Right atrium auricular region (tissue), 2 donors: ENCODE data around the gene GINS2. TPM values are rescaled to one million over a fixed set of nuclear protein-coding genes. Genes with fewer than 3 reads are reported as not detected.

Experiments used
- DNase-seq: peaks from one replicate; pipeline ENCODE4 v3.0.0-alpha.2; 2019; ENCODE audit warnings: low spot score
- H3K27ac ChIP-seq, 2 donors: fragments of 200-600 bp; sonication (generic); 1 replicate in 1 of 2; 2 replicates in 1 of 2; pipeline ENCODE4 v1.5.1; 2016 to 2019
- H3K27me3 ChIP-seq, 2 donors: fragments of 200-600 bp; sonication (generic); one replicate each; pipeline versions ENCODE4 v1.5.1 to v1.6.0; 2017 to 2019
- H3K36me3 ChIP-seq: fragments of 200-600 bp; sonication (generic); one replicate; pipeline ENCODE4 v1.5.1; 2016
- H3K4me1 ChIP-seq, 2 donors: fragments of 200-600 bp; sonication (generic); one replicate each; pipeline versions ENCODE4 v1.5.1 to v1.6.0; 2017 to 2019
- H3K4me3 ChIP-seq, 2 donors: fragments of 200-600 bp; sonication (generic); 1 replicate in 1 of 2; 2 replicates in 1 of 2; pipeline ENCODE4 v1.5.1; 2017 to 2019; ENCODE audit warnings: mild to moderate bottlenecking in 1 of 2, moderate library complexity in 1 of 2
- H3K9me3 ChIP-seq, 2 donors: fragments of 200-600 bp; sonication (generic); one replicate each; pipeline ENCODE4 v1.5.1; 2019
- total RNA-seq, 2 donors: library from RNA; depleted of rRNA; stranded (reverse); fragments of >200 nt; gene quantifications; one replicate each; pipeline ENCODE4 v1.1.0, GENCODE V29; 2016
- TF ChIP-seq, protein P1 (sequence below), 2 donors: fragments of 200-600 bp; sonication (generic); IDR thresholded peaks; one replicate each; pipeline ENCODE4 v1.5.1; 2019; ENCODE audit warnings: antibody characterized with exemption in 2 of 2

Gene GINS2
- total RNA-seq, 2 donors from 2014 or later, result 0.15 TPM; not detected in 1

DNA sequence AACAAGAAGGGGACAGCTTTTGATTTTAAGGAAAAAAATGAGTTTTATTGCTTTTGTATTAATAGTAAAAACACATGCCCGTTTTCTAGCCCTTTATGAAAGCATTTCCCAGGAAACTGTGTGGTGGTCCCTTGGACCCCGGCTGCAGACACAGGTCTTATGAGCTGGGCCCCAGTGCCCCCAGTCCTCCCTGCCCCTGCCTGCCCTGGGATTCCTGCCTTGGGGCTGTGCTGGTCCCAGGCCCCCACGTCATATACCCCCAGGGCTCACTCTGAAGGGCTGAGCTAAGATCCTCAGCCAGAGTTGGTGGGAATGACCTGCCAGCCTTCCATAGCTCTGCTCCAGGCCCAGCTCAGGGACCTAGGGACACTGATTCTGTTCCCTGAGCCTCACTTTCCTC lies 30.8 kb downstream of the GINS2 start:
- H3K4me1 ChIP-seq, result peaks cover 0 to 30% of the 10 kb centered on the region in 2 donors
- DNase-seq, result no peak
- TF ChIP-seq, protein P1, sequence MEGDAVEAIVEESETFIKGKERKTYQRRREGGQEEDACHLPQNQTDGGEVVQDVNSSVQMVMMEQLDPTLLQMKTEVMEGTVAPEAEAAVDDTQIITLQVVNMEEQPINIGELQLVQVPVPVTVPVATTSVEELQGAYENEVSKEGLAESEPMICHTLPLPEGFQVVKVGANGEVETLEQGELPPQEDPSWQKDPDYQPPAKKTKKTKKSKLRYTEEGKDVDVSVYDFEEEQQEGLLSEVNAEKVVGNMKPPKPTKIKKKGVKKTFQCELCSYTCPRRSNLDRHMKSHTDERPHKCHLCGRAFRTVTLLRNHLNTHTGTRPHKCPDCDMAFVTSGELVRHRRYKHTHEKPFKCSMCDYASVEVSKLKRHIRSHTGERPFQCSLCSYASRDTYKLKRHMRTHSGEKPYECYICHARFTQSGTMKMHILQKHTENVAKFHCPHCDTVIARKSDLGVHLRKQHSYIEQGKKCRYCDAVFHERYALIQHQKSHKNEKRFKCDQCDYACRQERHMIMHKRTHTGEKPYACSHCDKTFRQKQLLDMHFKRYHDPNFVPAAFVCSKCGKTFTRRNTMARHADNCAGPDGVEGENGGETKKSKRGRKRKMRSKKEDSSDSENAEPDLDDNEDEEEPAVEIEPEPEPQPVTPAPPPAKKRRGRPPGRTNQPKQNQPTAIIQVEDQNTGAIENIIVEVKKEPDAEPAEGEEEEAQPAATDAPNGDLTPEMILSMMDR (IDR thresholded peaks at IDR 0.05), result no peak
- no peaks in the 10 kb centered on the region for H3K27me3 ChIP-seq
- H3K4me3 ChIP-seq, result no peak overlapping the region
- H3K9me3 ChIP-seq, result no peaks in the 10 kb centered on the region
- H3K36me3 ChIP-seq, result peaks cover 71% of the 10 kb centered on the region
- H3K27ac ChIP-seq, result no peak overlapping the region

DNA sequence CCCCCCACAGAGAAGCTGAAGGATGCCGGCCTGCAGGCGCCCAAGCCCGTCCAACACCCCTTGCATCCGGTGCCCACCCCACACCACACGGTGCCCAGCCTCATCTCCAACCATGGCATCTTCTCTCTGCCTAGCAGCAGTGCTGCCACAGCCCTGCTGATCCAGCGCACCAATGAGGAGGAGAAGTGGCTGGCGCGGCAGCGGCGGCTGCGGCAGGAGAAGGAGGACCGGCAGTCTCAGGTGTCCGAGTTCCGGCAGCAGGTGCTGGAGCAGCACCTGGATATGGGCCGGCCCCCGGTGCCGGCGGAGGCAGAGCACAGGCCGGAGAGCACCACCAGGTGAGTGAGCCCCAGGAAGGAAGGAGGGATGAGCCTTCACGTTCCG lies 31.5 kb downstream of the GINS2 start:
- Histone ChIP-seq H3K4me1 (peaks cover 0 to 36% of the 10 kb centered on the region in 2 donors), H3K27ac (no peak overlapping the region), H3K27me3 (no peaks in the 10 kb centered on the region), H3K4me3 (no peak overlapping the region), H3K9me3 (no peaks in the 10 kb centered on the region), H3K36me3 (peaks cover 64% of the 10 kb centered on the region)
- TF ChIP-seq, protein P1 (IDR thresholded peaks at IDR 0.05), result no peak
- DNase-seq, result no peak

DNA sequence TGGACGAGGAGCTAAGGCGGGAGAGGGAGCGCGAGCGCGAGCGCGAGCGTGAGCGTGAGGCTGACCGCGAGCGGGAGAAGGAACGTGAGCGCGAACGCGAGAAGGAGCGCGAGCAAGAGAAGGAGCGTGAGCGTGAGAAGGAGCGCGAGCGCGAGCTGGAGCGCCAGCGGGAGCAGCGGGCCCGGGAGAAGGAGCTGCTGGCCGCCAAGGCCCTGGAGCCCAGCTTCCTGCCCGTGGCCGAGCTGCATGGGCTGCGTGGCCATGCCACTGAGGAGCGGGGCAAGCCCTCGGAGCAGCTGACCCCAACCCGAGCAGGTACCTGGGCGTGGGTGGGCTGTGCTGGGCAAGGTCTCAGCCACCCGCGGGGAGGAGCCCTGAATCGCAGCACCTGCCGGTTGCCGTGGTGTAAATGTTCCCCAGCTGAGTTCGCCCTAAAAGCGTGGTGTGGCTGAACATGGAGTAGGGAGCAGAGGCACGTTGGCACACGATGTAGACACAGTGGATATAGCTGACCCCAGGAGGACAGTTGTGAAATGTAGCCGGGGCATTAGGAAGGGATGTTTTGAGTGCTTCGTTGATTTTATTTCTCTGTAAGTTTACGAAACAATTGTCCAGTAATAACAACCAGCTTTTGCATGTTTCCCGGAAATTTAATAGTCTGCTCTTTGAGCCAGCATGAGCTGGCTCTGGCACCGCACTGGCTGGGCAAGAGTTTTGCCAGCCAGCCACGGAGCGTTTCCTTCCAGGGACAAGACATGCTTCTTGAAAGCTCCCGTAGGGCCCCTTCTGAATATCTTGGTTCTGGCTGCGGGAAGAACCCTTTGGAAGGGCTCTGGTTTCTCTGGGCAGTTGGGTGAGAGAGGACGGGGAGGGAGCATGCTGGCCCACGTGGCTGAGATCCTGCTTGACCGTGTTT lies 32.1 kb downstream of the GINS2 start:
- Histone ChIP-seq H3K27ac (no peak overlapping the region), H3K9me3 (no peaks in the 10 kb centered on the region), H3K27me3 (no peaks in the 10 kb centered on the region), H3K36me3 (peaks cover 58% of the 10 kb centered on the region), H3K4me1 (peaks cover 0 to 43% of the 10 kb centered on the region in 2 donors), H3K4me3 (no peak overlapping the region)
- DNase-seq, result no peak
- TF ChIP-seq, protein P1 (IDR thresholded peaks at IDR 0.05), result no peak

DNA sequence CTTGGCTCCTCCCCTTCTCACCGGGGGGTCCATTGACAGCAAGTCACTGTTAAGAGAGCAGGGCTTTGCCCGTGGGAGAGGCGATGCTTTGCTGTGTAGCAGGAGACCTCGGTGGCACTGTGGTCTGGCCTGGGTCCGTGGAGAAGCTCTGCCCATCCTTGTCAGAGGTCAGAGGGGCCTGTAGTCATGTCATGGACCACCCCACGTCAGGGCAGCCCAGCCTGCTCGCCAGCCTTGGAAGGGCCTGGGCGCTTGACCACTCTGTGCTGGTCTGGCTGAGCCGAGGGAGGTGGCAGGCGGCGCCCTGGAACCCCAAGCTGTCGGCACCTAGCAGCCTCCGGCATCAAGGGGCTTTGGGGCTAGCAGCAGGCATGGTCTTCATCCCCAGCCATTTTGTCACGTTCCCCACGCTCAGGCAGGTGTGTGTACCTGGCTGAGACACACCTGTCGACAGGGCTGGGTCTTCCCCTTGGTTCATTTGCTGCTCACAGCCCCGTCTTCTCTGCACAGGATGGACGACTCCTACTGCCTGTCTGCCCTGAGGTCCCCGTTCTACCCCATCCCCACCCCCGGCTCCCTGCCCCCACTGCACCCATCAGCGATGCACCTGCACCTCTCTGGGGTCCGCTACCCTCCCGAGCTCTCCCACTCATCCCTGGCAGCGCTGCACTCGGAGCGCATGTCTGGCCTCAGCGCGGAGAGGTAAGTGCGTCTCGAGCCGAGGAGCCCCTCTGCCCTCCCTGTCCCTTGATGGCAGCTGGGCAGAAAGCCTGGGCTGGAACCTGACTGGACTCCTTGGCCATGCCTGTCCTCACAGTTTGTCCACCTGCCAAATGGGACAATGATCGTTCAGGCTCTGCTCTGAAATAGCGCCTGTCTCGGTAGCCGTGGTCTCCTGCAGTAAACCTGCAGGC lies 33.3 kb downstream of the GINS2 start:
- peaks cover 52% of the 10 kb centered on the region for H3K36me3 ChIP-seq
- no peaks in the 10 kb centered on the region for H3K9me3 ChIP-seq
- H3K4me1 ChIP-seq, result peaks cover 0 to 53% of the 10 kb centered on the region in 2 donors
- H3K27me3 ChIP-seq, result no peaks in the 10 kb centered on the region
- TF ChIP-seq, protein P1 (IDR thresholded peaks at IDR 0.05), result no peak
- no peak overlapping the region for H3K4me3 ChIP-seq
- no peak overlapping the region for H3K27ac ChIP-seq
- no peak for DNase-seq

DNA sequence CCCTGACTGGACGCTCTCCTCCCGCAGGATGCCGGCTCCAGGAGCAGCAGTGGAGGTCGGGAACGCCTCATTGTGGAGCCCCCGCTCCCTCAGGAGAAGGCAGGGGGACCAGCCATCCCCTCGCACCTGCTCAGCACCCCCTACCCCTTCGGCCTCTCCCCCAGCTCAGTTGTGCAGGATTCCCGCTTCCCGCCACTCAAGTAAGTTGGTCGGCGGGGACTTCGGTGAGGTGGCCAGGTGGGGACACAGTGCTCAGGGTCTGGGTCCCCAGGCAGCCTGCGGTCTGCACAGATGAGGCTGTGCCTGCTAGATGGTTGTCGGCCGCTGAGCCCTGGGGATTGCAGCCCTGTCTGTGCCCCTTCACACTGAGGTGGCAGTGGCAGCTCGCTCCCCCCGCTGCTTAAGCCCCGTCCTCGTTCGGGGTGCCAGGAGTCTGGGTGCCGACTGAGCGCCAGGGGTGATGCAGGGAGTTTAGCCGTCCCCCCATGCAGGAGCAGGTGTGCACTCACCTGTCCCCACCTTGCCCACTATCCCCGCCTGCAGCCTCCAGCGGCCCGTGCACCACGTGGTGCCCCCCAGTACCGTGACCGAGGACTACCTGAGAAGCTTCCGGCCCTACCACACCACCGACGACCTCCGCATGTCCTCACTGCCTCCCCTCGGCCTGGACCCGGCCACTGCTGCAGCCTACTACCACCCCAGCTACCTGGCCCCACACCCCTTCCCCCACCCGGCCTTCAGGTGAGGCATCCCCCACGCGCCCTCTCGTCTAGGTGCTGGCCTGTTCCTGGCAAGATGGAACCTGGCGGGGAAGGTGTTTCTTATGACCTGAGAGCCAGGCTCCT lies 34.3 kb downstream of the GINS2 start:
- Histone ChIP-seq H3K36me3 (peaks cover 56% of the 10 kb centered on the region), H3K4me3 (no peak overlapping the region), H3K27me3 (no peaks in the 10 kb centered on the region), H3K27ac (no peak overlapping the region), H3K9me3 (no peaks in the 10 kb centered on the region), H3K4me1 (peaks cover 0 to 47% of the 10 kb centered on the region in 2 donors)
- DNase-seq, result no peak
- TF ChIP-seq, protein P1 (IDR thresholded peaks at IDR 0.05), result no peak
